Kidney tubule cell (primary cell): ENCODE measurements around the gene SLC45A3.

Experiments used
- DNase-seq: peaks from one replicate; pipeline ENCODE4 v3.0.0-alpha.2; 2018; ENCODE audit warnings: low spot score

The SLC45A3 gene

DNA sequence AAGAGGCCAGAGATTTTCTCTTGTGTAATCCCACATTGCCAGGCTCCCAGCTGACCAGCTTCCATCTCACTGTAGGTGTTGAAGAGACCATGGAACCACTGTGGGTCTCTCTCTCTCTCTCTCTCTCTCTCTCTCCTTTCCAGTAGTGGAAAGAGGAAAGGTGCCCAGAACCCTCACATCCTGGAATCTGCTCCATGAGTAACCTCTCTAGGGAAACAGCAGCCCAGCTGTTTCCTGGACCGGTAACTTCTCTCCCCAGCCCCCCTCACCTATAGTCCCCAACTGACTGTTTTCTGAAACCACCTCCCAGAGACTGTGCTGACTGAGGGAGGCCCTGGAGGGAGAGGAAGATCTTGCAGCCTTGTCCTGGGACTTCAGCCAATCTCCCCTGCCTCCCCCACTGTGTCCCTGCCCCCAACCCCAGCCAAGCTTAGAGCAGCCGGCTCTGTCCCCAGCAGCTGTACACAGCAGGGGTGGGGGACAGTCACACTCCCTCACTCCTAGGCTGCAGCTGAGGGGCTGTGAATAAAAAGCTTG, 20.6 kb upstream of the SLC45A3 start:
- peak; percentile 23 for DNase-seq

DNA sequence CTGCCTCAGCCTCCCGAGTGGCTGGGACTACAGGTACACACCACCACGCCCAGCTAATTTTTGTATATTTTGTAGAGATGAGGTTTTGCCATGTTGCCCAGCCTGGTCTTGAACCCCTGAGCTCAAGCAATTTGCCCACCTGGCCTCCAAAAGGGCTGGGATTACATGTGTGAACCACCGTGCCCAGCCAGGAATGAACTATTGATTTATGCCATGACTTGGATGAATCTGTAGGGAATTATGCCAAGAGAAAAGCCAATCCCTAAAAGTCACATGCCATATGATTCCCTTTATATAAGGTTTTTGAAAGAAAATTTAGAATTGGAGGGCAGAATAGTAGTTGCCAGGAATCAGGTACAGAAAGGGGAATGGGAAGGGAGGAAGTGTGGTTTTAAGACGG, 19.1 kb upstream of the SLC45A3 start:
- no peak for DNase-seq

DNA sequence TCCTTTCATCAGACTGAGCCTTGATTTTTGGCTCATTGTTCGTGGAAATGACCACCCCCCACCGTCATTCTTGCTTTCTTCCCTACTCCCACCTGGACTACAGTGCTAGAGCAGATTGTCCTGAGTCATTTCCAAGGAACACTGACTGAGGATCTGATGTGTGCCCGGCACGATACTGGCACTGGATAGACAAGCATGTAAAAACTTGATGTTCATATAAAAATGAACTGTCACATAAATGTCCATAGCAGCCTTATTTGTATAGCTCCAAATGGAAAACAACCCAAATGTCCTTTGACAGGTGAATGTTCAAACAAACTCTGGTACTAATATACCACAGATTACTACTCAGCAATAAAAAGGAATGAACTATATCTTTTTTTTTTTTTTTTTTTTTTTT, 18.6 kb upstream of the SLC45A3 start:
- DNase-seq, result no peak

DNA sequence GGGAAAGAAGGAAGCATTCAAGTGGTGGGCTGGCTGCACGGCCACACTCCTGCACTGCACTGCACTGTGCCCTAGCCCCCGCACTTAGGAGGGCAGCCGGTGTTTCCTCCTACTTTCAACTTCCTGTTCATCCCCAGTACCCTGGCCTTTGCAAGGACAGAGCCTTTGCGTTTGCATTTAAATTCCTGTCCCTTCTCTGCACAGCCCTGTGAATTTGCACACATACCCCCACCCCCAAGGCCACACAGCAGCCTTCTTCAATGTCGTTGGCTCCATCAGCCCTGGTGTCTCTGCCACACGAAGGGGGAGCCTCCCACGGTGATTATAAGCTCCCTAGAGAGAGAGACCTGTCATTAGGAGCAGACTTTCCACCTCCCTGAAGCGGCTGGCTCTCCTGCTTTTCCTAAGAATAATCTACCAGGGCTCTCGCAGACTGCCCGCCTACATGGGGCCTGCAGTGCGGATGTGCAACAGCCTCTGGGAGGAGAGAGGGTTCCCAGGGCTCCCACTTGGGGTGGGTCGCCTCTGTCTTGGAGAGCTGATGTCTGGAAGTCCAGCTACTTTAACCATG, 13.2 kb upstream of the SLC45A3 start:
- no peak for DNase-seq

DNA sequence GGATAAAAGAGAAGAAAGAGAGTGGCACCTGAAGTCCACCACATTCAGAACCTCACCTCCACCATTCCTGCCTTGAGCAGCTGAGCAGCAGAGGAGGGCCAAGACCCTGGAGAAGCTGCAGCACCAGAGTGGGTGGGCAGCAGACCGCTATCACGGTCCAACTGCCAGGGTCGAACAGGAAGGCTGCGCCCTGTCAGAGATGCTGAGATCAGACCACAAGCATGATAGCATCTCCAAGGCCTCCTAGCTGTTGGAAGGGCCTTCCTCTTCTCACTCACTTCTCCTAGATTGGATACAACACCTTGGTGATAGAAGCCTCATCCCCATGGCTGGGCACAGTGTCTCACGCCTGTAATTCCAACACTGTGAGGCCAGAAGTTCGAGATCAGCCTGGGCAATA, 12.1 kb upstream of the SLC45A3 start:
- DNase-seq, result no peak

DNA sequence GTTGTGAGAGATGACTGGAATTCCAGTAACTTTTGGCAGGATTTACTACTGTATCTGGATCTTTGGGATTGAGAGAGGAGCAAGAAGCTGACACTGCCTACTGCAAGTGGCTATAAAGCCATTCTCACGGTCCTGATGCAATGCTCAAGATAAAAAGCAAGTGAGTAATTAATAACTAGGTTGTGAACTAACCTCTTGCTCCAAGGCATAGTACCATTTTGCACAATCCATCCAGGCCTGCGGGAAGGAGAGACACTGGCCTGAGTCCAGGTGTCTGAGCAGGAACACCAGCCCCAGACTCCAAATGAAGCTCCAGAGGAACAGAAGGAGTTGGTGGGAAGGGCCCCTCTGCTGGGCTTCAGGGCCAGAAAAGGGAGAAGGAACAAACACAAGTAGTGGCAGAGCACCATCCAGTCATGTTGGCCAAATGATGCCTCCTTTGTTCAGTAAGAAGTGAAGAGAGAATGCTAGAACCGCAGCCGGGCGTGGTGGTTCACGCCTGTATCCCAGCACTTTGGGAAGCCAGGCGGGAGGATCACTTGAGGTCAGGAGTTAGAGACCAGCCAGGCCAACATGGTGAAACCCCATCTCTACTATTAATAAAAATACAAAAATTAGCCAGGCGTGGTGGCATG, 9.9 kb upstream of the SLC45A3 start:
- no peak for DNase-seq

DNA sequence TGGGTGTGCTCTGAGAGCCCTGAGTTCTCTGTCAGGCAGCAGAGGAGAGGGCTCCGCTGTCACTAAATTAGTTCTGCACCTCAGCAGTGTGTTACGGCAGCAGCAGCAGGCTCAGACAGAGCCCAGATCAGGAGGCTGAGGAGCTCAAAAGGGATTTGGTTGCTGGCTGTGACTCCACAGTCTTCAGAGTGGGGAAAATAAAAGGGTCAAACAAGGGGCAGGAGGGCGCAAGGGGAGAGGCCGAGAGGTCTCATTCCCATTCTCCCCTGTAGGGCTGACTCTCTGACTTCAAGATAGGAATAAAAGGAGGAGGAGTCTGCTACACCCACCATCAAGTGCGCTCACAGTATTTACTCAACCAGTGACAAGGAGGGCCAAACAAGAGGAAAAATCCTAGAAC, 9.2 kb upstream of the SLC45A3 start:
- DNase-seq, result no peak

DNA sequence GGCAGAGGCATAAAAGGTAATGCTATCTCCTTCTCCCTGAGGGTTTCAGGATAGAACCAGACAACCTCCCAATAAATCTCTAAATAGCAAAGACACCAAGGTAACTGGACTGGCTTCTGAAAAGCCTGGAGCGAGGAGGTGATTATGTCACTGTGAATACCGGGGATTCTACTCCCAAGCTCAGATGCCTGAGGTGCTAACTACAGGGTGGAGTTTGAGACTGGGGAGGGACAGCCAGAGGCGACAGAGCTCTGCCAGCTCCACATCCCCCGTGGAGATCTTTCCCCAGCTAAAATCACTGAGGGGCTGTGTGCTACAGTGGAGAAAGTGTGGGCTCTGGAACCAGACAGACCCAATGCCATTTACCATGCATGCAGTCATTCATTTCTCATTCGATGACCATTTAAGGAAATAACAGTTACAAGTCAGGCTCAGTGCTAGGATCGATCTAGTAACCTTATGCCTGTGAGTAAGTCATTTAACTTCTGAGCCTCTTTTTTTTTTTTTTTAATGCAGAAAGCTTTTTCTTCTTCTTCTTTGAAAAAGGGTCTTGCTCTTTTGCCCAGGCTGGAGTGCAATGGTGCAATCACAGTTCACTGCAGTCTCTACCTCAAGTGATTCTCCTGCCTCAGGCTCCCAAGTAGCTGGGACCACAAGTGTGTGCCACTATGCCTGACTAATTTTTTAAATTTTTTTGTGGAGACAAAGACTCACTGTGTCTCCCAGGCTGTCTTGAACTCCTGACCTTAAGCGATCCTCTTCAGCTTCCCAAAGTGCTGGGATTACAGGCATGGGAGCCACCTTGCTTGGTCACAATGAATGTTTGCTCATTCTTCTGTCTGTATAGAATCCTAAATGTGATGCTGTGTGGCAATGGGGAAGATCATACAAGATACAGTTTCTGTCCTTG, 8.1 kb upstream of the SLC45A3 start:
- DNase-seq, result no peak

DNA sequence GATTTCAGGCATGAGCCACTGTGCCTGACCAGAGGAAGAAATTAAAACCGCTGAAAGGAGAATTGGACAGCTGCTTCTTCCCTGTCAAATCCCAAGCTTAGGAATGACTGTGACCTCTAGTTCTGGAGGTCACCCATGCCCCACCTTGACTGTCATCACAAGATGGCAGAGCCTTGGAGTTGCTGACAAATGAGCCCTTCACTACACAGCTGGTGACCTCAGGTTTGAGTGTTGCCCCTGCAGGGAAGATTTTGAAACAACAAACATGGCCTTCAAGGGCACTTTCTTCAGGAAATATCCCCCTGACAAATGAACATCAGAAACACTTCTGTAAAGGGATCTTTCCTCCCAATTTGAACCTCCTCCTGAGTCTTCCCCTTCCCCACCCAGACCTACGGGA, 6.9 kb upstream of the SLC45A3 start:
- no peak for DNase-seq

DNA sequence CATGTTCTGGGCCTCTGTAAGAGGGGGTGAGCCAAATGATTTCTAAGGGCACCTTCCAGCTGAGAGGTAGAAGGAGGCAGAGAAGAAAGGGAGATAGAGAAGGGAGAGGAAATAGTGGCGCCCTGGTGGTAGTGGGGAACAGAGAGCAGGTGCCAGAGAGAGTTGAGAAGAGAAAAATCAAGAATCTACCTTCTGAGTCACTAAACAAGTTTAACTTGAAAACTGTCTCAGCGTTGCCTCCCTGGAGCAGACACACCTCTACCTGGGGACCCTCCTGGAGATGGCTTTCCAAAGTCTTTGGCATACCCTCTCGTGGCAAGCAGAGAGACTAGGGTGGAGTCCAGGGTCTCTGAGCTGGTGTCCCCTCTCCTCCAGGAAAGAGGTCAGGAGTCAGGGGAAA, 1.1 kb upstream of the SLC45A3 start:
- DNase-seq, result no peak

DNA sequence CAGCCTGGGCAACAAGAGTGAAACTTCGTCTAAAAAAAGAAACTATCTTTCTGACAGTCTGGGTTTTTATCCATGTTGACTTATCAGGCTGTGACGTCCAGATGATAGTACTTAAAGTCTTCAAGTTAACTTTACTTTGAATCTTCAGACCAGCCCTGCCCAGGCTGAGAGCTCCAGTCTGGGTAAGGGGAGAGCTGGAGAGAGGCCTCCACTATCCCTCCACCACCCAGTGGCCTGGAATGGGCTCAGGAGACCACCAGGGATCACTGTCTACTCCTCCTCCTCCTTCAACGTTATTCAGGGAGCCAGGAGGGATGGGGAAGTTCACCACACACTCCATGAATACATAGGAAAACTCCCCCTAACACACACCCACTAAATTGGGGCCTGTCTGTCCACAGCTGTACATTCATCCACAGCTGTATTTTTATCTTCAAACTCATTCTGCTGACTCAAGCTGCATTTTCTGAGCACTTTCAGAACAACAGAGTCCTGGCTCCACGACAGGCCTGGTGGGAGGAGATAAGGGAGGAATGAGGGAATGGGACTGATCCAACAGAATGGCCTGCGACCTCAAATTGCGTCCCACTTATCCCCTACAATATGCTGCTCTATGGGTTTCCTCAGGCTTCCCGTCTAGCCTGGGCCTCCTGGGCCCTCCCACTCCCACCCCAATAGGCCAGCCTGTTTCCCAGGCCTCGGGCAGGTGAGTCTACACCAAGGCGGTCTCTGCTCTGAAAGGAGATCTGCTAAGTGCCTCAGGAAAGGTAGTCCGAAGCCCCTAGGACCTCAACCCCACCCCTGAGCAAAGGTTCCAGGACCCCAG, 1.8 kb downstream of the SLC45A3 start:
- no peak for DNase-seq

DNA sequence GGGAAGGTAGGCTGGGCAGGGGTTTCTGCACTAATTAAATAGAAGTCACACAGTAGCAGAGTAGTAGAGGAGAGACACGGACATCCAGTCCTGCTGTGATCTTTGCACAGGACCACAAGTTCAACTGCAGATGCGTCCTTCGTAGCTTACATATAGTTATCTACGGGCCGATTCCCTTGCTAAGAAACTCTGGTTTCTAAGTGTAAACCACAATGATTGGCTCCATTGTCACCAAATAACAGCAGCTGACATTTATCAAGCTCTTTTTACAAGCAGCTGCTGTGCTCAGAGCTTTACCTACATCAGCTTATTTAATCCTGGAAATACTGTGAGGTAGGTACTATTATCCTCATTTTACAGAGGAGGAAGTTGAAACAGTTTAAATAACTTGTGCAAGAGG, 3.1 kb downstream of the SLC45A3 start:
- DNase-seq, result no peak

DNA sequence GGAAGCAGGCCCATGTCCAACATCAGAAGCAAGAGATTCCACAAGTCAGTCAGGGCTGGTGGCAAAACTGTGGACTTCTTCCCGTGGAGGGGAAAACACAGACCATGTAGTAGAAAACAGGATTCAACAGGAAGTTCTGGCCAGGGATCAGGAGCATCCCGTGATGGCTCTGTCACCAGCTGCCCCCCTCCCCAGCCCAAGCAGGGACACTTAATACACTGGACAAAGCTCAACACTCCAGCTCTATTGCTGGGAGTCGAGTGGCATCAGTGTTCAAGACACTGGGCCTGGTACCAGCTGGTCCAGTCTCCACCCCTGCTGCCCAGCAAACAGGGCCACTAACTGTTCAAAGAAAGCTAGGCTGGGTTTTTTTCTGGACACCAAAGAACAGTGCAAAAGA, 3.7 kb downstream of the SLC45A3 start:
- no peak for DNase-seq

DNA sequence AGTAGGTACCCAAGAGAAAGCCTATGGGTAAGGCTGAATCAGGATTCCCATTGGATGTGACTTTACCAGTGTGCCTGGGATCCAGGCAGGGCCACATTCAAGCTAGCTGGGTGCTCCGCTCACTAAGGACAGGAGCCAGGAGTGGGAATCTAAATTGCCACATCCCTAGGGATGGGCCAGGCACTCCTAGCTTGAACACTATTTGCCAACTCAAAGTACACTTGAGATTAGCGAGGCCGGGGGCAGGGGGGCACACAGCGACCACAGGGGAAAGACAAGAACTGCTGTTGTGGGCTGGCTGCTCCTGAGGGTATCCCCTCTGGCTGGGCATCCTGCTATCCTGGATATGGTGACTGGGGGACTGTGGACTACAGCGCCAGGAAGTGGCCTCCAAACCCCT, 4.3 kb downstream of the SLC45A3 start:
- no peak for DNase-seq

DNA sequence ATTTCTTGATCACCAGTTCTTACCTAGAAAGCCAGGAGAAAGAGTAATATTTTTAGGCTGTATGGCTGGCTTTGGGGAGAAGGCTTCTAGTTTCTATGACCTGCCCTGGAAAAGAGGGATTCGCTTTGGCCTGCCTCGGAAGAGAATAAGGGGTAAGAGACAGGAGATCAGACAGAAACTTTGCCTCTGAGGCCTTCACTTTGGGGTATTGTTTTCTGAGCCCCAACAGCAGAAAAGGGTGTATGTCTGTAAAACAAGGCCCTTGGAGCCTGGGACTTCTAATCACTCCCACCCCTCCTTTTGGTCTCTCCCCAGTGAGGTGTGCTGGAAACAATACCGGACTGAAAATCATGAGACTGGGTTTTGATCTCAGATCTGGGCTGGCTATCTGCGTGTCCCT, 5.1 kb downstream of the SLC45A3 start:
- DNase-seq, result no peak

DNA sequence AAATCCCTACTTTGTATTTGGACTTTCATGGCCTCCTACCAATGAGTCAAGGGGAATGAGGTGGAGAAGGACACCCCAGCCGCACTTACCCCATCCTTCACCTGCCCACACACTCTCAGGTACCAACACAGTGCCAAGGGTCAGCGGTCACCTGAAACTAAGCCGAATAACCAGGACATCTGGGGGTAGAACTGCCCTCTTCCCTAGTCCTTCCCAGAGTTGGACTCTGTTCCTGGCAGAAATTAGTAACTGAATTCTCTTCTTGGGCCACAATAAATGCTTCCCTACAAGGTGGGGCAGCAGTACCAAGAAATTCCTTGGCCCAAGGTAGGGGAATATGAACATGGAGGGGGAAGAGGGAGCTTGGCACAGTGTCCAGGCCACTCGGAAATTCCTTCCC, 7.3 kb downstream of the SLC45A3 start:
- DNase-seq, result no peak

DNA sequence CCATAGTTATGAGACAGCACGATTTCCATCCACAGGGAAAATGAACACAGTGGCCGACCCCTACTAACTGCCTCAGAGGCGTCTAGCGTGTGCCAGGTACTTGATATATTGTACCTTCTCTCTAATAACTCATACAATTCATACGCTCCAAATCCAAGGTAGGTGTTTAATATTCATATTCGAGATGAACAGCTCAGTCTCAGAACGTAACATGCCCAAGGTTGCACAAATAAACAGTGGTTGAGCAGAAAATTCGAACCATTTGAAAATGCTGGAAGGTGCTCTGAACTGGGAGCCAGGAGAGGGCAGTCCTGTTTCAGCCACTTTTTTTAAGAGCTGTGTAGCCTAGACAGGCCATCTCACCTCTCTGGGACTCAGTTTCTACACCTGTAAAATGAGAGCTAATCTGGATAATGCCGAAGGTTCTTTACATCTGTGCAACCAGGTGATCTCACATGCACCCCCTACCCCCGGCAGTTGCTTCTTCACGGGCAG, 7.9 kb downstream of the SLC45A3 start:
- no peak for DNase-seq

DNA sequence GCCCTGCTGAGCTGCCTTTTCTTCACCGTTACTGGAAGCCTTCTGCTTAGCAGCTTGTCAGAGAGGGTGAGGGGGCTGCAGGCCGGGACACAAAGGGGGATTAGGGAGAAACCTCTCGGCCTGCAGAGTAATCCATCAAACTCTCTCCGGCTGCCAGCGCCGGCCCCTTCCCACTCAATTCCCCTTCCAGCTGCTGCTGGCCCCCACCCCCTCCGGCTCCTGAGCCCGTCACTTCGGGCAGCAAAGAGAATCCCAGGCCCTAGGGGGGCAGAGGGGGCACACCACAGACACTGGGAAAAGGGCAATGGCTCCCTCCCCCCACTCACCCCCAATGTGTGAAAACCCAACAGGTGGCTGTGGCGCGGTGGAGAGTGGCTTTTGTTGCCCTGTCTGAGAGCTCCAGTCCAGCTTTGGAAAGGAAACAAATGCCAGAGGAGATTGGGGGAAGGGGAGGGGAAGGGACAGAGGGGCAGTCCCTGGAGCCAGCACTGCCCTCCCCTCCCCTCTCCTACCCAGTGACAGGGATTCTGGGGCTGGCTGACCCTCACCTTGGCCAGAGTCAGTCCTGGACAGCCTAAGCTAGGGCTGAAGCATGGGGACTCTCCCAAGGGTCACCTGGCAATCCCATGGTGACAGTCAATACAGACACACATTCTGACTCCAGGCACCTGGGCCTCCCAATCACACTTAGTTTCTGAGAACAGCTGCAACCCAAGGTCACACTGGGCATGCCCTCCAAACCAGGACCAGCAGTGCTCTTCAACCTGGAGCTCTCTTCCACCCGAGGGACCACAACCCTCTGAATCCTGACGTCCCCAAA, 9.5 kb downstream of the SLC45A3 start:
- no peak for DNase-seq

DNA sequence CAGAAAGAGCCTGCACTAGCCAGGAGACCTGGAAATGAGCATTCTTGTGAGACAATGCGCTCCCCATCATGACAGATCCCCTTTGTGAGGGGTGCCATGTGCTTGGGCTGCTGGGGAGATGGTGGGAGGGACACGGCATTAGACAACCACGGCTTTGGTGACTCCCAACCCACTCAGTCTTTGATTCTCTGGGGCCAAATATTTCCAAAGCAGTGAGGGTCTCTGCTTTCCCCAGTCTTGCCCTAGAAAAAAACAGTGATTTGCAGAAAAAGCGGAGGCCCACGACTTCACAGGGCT, 10.2 kb downstream of the SLC45A3 start:
- no peak for DNase-seq

DNA sequence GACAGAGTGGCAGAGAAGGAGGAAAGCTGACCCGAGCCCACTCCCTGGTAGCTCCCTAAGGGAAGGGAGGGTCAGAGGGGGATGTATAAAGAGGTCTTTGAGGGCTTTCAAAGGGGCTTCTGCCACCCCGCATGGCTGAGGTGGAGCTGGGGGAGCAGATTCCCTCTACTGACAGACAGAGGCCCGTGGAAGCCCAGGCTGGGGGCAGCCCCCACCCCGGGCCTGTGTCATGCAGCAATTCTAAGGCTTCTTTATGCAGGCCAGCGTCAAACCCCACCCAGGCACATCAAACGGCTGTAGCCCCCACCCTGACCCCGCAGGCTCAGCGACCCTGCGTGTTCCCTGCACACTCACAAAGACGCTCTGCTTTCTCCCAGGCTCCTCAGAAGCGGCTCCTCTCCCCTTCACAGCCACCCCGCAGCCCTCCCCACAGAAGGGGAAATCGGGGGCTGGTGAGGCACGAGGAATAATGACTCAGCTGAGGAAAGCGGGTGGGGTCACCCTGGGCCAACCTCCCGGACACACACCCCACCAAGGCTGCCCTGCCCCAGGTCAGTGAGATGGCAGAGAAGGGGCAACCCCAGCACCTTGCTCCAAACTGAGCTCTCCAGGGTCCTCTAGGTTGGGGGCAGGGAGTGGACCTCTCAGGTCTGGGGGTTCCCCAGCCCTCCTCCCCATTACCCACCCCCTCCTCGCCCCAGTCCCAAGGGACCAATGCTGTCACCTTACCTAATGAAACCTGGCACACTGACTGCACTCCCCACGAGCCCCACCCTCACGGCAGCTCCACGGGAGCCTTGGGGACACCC, 10.8 kb downstream of the SLC45A3 start:
- DNase-seq, result no peak

DNA sequence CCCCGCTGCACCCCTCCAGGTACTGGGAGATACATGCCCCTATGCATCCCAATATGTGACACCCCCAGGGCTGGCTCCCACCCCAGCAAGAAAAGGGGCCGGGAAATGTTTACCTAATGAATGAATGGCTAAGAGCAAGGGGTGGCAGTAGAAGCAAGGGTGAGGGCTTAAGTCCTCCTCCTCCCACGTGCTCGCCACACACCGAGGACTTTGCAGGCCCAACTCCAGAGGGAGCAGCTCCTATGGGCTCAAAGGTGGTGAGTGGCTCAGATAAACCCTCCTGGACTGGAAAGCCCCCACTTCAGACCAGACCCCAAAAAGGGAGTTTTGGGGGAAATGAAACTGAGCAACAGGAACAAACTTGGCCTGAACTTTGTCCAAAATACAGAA, 11.4 kb downstream of the SLC45A3 start:
- DNase-seq, result no peak
